Measurements from ENCODE around the gene ZBTB8OS. TPM values are rescaled to one million over a fixed set of nuclear protein-coding genes. Genes with fewer than 3 reads are reported as not detected.
"Not testable (repeated sequence)": the region's sequence is repeated elsewhere in the genome, so short reads cannot be mapped to it uniquely, and the experiment has no call there.

Gene ZBTB8OS
- total RNA-seq, 4 donors from 2014 or later, result 12.4 to 28.0 (median 18.8) TPM

DNA sequence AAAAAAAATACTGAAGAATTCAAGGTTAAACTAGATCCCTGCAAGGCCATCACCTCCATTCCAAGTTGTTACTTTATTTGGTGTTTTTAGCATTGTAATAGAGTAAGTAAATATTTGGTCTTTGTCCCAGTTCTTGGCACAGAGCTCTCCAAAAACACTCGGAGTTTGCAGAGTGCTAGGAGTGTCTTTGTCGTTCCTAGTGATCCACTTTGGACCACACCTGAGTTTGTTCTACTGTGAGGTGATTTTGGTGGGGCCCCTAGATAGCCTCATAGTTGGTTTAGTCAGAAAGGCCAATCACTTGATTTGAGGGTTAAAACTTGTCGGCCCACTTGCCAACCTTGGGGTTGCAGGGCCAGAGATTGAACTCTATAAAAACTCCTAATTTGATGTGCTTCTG lies 26.6 kb upstream of the ZBTB8OS start:
- 36 to 43% methylated on average over 3 of the region's 3 CpGs for WGBS, 2 donors
- intact Hi-C loops (cut with DNase I; ENCODE audit: low total_unique reads), result no loop called here

DNA sequence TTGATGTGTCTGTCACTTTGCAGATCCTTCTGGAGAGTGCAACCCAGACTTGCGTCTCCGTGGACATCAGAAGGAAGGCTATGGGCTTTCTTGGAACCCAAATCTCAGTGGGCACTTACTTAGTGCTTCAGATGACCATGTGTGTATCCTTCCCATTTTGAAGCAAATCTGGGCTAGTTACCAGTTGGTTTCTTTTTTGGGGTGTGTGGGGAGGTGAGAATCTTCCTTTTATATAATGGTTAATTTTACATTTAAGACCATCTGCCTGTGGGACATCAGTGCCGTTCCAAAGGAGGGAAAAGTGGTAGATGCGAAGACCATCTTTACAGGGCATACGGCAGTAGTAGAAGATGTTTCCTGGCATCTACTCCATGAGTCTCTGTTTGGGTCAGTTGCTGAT lies 18.4 kb upstream of the ZBTB8OS start:
- intact Hi-C loops (cut with DNase I; ENCODE audit: low total_unique reads); DNase-seq (ENCODE audit: low spot score in 2 of 2); H3K4me3 ChIP-seq (ENCODE audit: low read depth, poor library complexity, severe bottlenecking): not testable (repeated sequence)
- WGBS, 2 donors, result 89 to 95% methylated on average over 5 of the region's 5 CpGs

More for the DNA sequence above, 26.6 kb upstream of the ZBTB8OS start:
- H3K4me3 ChIP-seq (ENCODE audit: low read depth, poor library complexity, severe bottlenecking), result no peak overlapping the region
- TF ChIP-seq, protein P1, sequence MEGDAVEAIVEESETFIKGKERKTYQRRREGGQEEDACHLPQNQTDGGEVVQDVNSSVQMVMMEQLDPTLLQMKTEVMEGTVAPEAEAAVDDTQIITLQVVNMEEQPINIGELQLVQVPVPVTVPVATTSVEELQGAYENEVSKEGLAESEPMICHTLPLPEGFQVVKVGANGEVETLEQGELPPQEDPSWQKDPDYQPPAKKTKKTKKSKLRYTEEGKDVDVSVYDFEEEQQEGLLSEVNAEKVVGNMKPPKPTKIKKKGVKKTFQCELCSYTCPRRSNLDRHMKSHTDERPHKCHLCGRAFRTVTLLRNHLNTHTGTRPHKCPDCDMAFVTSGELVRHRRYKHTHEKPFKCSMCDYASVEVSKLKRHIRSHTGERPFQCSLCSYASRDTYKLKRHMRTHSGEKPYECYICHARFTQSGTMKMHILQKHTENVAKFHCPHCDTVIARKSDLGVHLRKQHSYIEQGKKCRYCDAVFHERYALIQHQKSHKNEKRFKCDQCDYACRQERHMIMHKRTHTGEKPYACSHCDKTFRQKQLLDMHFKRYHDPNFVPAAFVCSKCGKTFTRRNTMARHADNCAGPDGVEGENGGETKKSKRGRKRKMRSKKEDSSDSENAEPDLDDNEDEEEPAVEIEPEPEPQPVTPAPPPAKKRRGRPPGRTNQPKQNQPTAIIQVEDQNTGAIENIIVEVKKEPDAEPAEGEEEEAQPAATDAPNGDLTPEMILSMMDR (IDR thresholded peaks at IDR 0.05), result no peak
- no peak for TF ChIP-seq POLR2A (IDR thresholded peaks at IDR 0.05)
- no peak for DNase-seq (ENCODE audit: low spot score in 2 of 2)

DNA sequence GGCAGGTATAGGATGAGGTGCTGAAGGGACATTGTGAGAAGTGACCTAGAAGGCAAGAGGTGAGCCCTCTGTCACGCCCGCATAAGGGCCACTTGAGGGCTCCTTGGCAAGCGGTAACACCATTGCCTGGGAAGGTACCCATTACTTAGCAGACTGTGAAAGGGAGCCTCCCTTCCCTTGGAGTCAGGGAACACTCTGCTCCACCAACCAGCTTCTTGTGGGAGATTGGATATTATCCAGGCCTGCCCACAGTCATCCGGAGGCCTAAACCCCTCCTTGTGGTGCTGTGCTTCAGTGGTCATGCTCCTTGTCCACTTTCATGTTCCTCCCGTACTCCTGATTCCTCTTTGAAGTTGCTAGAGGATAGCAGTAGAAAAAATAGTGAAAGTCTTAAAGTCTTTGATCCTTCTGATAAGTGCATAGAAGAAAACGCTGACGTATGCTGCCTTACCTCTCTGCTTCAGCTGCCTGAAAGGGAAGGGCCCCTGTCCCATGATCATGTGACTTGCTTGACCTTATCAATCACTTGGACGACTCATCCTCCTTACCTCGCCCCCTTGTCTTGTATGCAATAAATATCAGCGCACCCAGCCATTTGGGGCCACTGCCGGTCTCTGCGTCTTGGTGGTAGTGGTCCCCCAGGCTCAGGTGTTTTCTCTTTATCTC lies 16.7 kb upstream of the ZBTB8OS start:
- TF ChIP-seq POLR2A (IDR thresholded peaks at IDR 0.05), result no peak
- TF ChIP-seq, protein P1 (IDR thresholded peaks at IDR 0.05), result no peak
- intact Hi-C loops (cut with DNase I; ENCODE audit: low total_unique reads), result no loop called here
- H3K4me3 ChIP-seq (ENCODE audit: low read depth, poor library complexity, severe bottlenecking), result no peak overlapping the region
- WGBS, 2 donors, result 89 to 90% methylated on average over 12 of the region's 12 CpGs
- DNase-seq (ENCODE audit: low spot score in 2 of 2), result no peak

DNA sequence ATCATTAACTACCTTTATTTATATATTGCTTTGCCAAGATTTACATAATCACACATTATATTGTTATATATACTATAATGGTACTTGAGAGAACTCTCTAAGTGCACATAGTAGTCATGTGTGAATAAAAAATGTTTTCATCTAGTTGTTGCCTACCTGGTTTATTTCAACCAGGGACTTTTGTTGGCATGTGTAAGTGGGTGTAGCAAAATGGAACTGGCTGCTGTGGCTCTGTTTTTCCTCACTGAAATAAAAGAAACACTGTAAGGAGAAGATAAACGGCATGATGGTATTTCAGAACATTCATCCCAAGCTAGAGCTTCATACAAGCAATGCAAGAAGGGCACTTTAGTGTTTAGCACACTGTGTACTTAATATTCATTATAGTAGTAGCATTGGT lies 15.6 kb upstream of the ZBTB8OS start:
- TF ChIP-seq, protein P1 (IDR thresholded peaks at IDR 0.05), result no peak
- TF ChIP-seq POLR2A (IDR thresholded peaks at IDR 0.05), result no peak
- no peak for DNase-seq (ENCODE audit: low spot score in 2 of 2)
- no peak overlapping the region for H3K4me3 ChIP-seq (ENCODE audit: low read depth, poor library complexity, severe bottlenecking)
- 43 to 60% methylated on average over 1 of the region's 1 CpG for WGBS, 2 donors
- intact Hi-C loops (cut with DNase I; ENCODE audit: low total_unique reads), result no loop called here

DNA sequence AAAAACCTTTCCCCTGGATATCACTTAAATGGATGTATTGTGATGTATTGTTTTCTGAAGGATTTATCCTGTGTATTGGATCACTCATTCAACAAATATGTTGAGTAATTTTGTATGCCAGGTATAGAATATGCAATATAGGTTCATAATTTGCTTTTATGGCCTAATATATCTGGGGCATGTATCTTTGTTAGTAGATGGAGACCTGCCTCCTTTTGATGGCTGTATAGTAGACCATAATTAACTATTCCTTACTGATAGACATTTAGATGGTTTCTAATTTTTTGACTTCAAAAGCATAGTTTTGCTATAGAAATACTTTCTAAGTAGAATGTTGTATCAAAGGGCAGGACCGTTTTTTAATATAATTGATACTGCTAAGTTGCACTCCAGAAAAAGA lies 9.2 kb upstream of the ZBTB8OS start:
- TF ChIP-seq POLR2A (IDR thresholded peaks at IDR 0.05), result no peak
- TF ChIP-seq, protein P1 (IDR thresholded peaks at IDR 0.05), result no peak
- 89 to 95% methylated on average over 1 of the region's 1 CpG for WGBS, 2 donors
- no peak for DNase-seq (ENCODE audit: low spot score in 2 of 2)
- intact Hi-C loops (cut with DNase I; ENCODE audit: low total_unique reads), result no loop called here
- H3K4me3 ChIP-seq (ENCODE audit: low read depth, poor library complexity, severe bottlenecking), result no peak overlapping the region

DNA sequence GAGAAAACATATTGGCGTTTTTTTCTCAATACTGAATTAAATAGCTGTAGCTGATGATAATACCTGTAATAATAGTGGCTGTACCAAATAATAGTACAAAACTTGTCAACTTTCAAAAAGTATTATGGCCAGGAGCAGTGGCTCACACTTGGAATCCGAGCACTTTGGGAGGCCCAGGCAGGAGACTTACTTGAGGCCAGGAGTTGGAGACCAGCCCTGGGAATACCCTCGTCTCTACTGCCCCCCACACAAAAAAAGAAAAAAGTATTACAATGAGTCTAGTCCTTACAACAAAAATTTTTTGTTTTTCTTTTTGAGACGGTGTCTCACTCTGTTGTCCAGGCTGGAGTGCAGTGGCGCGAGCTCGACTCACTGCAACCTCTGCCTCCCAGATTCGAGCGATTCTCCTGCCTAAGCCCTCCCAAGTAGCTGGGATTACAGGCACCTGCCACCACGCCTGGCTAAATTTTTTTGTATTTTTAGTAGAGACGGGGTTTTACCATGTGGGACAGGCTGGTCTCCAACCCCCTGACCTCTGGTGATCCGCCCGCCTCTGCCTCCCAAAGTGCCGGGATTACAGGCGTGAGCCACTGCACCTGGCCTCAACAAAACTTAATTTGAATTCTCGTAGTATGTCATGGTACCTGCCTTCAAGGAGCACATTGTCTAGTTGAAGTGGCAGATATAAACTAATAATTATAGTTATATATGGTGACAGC lies 2.1 kb upstream of the ZBTB8OS start:
- TF ChIP-seq, protein P1 (IDR thresholded peaks at IDR 0.05), result no peak
- no peak for TF ChIP-seq POLR2A (IDR thresholded peaks at IDR 0.05)
- DNase-seq (ENCODE audit: low spot score in 2 of 2), result no peak
- intact Hi-C loops (cut with DNase I; ENCODE audit: low total_unique reads), result no loop called here
- 86% methylated on average over 16 of the region's 16 CpGs for WGBS, 2 donors
- H3K4me3 ChIP-seq (ENCODE audit: low read depth, poor library complexity, severe bottlenecking), result no peak overlapping the region

Measured in lower leg skin (tissue), 4 donors.